GM04504 (cell line): ENCODE measurements around the gene LHFPL2.

Experiments used
- DNase-seq: peaks from one replicate; pipeline ENCODE4 v3.0.0-alpha.2; 2012; ENCODE audit warnings: low read depth

LHFPL2 gene

GRCh38 chr5:78594610-78595457, 53.7 kb downstream of the LHFPL2 start:
- DNase-seq: peak; percentile 94

- DNase-seq: no peak
Measured at GRCh38 chr5:78594021-78594420, 54.6 kb downstream of the LHFPL2 start.

- no peak for DNase-seq
Measured at GRCh38 chr5:78593465-78593864, 55.1 kb downstream of the LHFPL2 start.

- DNase-seq: no peak
Measured at GRCh38 chr5:78592735-78593386, 55.7 kb downstream of the LHFPL2 start.

- no peak for DNase-seq
Measured at GRCh38 chr5:78591972-78592700, 56.4 kb downstream of the LHFPL2 start.

GRCh38 chr5:78591138-78591612, 57.4 kb downstream of the LHFPL2 start:
- DNase-seq: peak; percentile 82

- DNase-seq: no peak
Measured at GRCh38 chr5:78589923-78590322, 58.6 kb downstream of the LHFPL2 start.

- no peak for DNase-seq
Measured at GRCh38 chr5:78588507-78588906, 60.1 kb downstream of the LHFPL2 start.

- peak; percentile 79 for DNase-seq
Measured at GRCh38 chr5:78587775-78588291, 60.7 kb downstream of the LHFPL2 start.

- DNase-seq: no peak
Measured at GRCh38 chr5:78587081-78587774, 61.3 kb downstream of the LHFPL2 start.

GRCh38 chr5:78586251-78586650, 62.3 kb downstream of the LHFPL2 start:
- peak; percentile 96 for DNase-seq

- DNase-seq: no peak
Measured at GRCh38 chr5:78578015-78578414, 70.6 kb downstream of the LHFPL2 start.

- DNase-seq: no peak
Measured at GRCh38 chr5:78577071-78577807, 71.3 kb downstream of the LHFPL2 start.

- no peak for DNase-seq
Measured at GRCh38 chr5:78576376-78576775, 72.2 kb downstream of the LHFPL2 start.

- DNase-seq: no peak
Measured at GRCh38 chr5:78574731-78575161, 73.8 kb downstream of the LHFPL2 start.

- no peak for DNase-seq
Measured at GRCh38 chr5:78574131-78574673, 74.4 kb downstream of the LHFPL2 start.

- no peak for DNase-seq
Measured at GRCh38 chr5:78573318-78573717, 75.3 kb downstream of the LHFPL2 start.

- no peak for DNase-seq
Measured at GRCh38 chr5:78570646-78571045, 77.9 kb downstream of the LHFPL2 start.

- DNase-seq: no peak
Measured at GRCh38 chr5:78569441-78569840, 79.1 kb downstream of the LHFPL2 start.

GRCh38 chr5:78568676-78569075, 79.9 kb downstream of the LHFPL2 start:
- no peak for DNase-seq

GRCh38 chr5:78568212-78568611, 80.4 kb downstream of the LHFPL2 start:
- no peak for DNase-seq
